GM19324 (cell line): ENCODE results near the gene LGI4.

Experiments used
- ATAC-seq: cut with Tn5 transposase; IDR thresholded peaks from one replicate; pipeline ENCODE4 v1.9.1; 2021; ENCODE audit warnings: mild to moderate bottlenecking, moderate library complexity; ENCODE audit not compliant: unreplicated experiment, low FRiP score

Gene LGI4

GRCh38 chr19:35089554-35089953, 45.3 kb downstream of the LGI4 start:
- ATAC-seq, result no peak

GRCh38 chr19:35088131-35088913, 46.5 kb downstream of the LGI4 start:
- ATAC-seq, result no peak

GRCh38 chr19:35087393-35087792, 47.5 kb downstream of the LGI4 start:
- ATAC-seq, result no peak

GRCh38 chr19:35086455-35086854, 48.4 kb downstream of the LGI4 start:
- ATAC-seq, result no peak

GRCh38 chr19:35085947-35086346, 48.9 kb downstream of the LGI4 start:
- ATAC-seq, result peak; percentile 57

- no peak for ATAC-seq
Measured at GRCh38 chr19:35084509-35084762, 50.4 kb downstream of the LGI4 start.

GRCh38 chr19:35083691-35084508, 51.0 kb downstream of the LGI4 start:
- ATAC-seq, result no peak

- no peak for ATAC-seq
Measured at GRCh38 chr19:35081201-35081600, 53.7 kb downstream of the LGI4 start.

GRCh38 chr19:35080613-35081170, 54.2 kb downstream of the LGI4 start:
- ATAC-seq, result no peak

- ATAC-seq, result no peak
Measured at GRCh38 chr19:35079826-35080225, 55.0 kb downstream of the LGI4 start.

GRCh38 chr19:35077411-35078223, 57.2 kb downstream of the LGI4 start:
- no peak for ATAC-seq

- ATAC-seq, result no peak
Measured at GRCh38 chr19:35076657-35077056, 58.2 kb downstream of the LGI4 start.

GRCh38 chr19:35076026-35076370, 58.9 kb downstream of the LGI4 start:
- no peak for ATAC-seq

GRCh38 chr19:35075202-35076025, 59.4 kb downstream of the LGI4 start:
- no peak for ATAC-seq
